Effector CD4-positive, alpha-beta T cell (primary cell): ENCODE data around the gene RAI1.
A peak's percentile ranks its signal among the peaks of the same experiment; 100 is the strongest.

Experiments
- DNase-seq: peaks from one replicate; pipeline ENCODE4 v3.0.0-alpha.2; 2020

The RAI1 gene

GRCh38 chr17:17789828-17790636, 108.8 kb downstream of the RAI1 start:
- DNase-seq: no peak

DNA sequence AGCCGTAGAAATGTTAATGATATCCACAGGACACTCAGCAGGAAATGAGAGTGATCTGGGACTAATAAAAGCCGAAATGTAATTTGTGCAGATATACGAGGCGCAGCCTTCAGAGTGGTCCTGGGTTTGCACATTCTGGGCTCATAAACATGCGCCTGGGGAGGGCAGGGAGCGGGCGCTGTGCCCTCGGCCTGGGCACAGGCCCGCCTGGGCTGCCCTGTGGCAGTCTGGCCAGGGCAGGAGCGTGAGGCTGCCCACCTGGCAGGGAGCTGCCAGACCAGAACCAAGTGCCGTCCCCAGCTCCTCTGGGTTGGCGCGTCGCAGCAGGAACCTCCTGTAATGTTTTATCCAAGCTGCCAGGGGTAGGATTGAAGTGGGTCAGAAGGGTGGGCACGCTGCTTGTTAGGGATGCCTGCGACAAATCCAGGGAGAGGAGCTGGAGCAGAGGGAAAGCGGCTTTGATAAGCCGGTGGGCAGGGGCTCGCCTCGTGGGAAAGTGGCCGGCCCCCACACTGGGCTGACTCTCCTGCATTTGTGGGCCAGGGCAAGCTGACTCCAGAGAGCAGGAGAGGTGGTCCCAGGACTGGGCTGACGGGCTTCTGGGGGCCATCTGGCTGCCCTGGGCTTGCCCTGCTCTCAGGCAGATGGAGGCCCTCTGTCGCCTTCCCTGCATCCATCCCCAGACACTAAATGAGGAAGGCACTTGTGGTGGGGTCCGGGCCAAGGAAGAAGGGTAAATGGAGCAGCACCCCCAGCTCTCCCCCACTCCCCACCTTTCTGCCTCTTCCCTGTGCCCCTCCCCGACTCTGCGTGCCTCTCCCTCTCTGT, 109.6 kb downstream of the RAI1 start:
- no peak for DNase-seq

DNA sequence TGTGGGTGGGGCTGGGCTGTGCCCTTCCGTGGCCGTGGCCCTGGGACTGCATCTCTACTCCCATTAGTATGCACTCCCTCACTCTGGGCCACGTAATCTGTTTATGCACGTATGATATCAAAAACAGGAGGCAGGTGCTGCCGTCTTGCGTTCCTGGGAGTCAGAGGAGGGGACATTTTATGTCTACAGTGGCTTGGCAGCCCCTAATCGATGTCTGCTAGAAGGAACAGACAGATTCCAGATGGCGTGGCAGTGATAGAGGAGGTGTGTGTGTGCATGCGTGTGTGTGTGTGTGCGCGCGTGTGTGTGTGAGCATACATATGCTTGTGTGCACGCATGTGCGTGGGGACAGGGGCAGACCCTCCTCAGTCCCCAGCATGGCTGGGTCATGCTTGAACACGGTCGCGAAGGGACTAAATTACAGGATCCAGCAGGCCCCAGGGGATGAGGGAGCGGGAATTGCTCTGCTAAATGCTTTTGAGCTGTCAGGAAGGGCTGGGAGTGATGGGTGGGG, 110.8 kb downstream of the RAI1 start:
- no peak for DNase-seq

GRCh38 chr17:17792551-17793377, 111.5 kb downstream of the RAI1 start:
- DNase-seq: peak; percentile 38

- no peak for DNase-seq
Observed at GRCh38 chr17:17793378-17794214, 112.3 kb downstream of the RAI1 start.

DNA sequence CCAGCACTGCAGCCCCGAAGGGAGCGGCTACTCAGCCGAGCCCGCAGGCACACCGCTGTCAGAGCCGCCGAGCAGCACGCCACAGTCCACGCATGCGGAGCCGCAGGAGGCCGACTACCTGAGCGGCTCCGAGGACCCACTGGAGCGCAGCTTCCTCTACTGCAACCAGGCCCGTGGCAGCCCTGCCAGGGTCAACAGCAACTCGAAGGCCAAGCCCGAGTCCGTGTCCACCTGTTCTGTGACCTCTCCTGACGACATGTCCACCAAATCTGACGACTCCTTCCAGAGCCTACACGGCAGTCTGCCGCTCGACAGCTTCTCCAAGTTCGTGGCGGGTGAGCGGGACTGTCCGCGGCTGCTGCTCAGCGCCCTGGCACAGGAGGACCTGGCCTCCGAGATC, 113.1 kb downstream of the RAI1 start:
- no peak for DNase-seq

DNA sequence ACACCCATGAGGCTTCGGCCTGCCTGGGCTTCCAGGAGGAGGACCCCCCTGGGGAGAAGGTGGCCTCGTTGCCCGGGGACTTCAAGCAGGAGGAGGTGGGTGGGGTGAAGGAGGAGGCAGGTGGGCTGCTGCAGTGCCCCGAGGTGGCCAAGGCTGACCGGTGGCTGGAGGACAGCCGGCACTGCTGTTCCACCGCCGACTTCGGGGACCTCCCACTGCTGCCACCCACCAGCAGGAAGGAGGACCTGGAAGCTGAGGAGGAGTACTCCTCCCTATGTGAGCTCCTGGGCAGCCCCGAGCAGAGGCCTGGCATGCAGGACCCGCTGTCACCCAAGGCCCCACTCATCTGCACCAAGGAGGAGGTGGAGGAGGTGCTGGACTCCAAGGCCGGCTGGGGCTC, 114.0 kb downstream of the RAI1 start:
- DNase-seq: no peak

DNA sequence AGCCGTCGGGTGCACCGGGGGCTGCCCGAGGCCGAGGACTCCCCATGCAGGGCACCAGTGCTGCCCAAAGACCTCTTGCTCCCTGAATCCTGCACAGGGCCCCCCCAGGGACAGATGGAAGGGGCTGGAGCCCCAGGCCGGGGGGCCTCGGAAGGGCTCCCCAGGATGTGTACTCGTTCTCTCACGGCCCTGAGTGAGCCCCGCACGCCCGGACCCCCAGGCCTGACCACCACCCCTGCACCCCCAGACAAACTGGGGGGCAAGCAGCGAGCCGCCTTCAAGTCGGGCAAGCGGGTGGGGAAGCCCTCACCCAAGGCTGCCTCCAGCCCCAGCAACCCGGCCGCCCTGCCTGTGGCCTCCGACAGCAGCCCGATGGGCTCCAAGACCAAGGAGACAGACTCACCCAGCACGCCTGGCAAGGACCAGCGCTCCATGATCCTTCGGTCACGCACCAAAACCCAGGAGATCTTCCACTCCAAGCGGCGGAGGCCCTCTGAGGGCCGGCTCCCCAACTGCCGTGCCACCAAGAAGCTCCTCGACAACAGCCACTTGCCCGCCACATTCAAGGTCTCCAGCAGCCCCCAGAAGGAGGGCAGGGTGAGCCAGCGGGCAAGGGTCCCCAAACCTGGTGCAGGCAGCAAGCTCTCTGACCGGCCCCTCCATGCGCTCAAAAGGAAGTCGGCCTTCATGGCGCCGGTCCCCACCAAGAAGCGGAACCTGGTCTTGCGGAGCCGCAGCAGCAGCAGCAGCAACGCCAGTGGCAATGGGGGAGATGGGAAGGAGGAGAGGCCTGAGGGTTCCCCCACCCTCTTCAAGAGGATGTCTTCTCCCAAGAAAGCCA, 114.9 kb downstream of the RAI1 start:
- DNase-seq: no peak

GRCh38 chr17:17796787-17797061, 115.5 kb downstream of the RAI1 start:
- DNase-seq: no peak

DNA sequence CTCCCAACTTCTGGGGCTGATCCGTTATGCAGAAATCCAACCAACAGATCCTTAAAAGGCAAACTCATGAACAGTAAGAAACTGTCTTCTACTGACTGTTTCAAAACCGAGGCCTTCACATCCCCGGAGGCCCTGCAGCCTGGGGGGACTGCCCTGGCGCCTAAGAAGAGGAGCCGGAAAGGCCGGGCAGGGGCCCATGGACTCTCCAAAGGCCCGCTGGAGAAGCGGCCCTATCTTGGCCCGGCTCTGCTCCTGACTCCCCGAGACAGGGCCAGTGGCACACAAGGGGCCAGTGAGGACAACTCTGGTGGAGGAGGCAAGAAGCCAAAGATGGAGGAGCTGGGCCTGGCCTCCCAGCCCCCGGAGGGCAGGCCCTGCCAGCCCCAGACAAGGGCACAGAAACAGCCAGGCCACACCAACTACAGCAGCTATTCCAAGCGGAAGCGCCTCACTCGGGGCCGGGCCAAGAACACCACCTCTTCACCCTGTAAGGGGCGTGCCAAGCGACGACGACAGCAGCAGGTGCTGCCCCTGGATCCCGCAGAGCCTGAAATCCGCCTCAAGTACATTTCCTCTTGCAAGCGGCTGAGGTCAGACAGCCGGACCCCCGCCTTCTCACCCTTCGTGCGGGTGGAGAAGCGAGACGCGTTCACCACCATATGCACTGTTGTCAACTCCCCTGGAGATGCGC, 116.0 kb downstream of the RAI1 start:
- DNase-seq: no peak

- no peak for DNase-seq
Observed at GRCh38 chr17:17798010-17798556, 116.8 kb downstream of the RAI1 start.

- DNase-seq: no peak
Observed at GRCh38 chr17:17798573-17799255, 117.5 kb downstream of the RAI1 start.

- DNase-seq: no peak
Observed at GRCh38 chr17:17800504-17801021, 119.3 kb downstream of the RAI1 start.

GRCh38 chr17:17801800-17802481, 120.7 kb downstream of the RAI1 start:
- DNase-seq: no peak

DNA sequence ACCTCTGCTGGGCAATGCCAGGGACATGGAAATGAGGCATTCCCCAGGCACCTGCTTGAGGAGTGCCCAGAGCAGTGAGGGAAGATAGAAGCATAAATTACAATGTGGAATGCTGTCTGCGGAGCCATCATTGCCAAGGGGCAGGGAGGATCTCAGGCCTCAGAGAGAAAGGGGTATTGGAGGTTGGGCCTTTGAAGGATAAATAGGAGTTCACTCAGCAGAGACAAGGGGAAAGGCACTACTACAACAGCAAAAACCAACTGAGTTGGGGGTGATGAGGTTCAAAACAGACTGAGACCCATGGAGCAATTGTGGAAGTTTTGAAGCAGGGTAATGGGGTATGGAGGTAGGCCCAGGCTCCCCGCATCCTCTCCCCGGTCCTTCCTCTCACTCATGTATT, 122.7 kb downstream of the RAI1 start:
- DNase-seq: no peak

GRCh38 chr17:17805575-17805974, 124.3 kb downstream of the RAI1 start:
- DNase-seq: no peak

GRCh38 chr17:17806035-17806434, 124.8 kb downstream of the RAI1 start:
- no peak for DNase-seq

- DNase-seq: no peak
Observed at GRCh38 chr17:17806611-17807274, 125.5 kb downstream of the RAI1 start.
